Endothelial cell (in vitro differentiated cells): ENCODE data around the gene PLEKHF1. TPM values are rescaled to one million over a fixed set of nuclear protein-coding genes. Genes with fewer than 3 reads are reported as not detected.

ENCODE experiments used
- DNase-seq: peaks from one replicate; pipeline ENCODE4 v3.0.0; 2021; ENCODE audit warnings: low spot score
- H3K27ac Mint-ChIP-seq: one replicate; pipeline ENCODE4 v1.8.0; 2021; ENCODE audit warnings: mixed read lengths, inconsistent platforms; ENCODE audit not compliant: unreplicated experiment
- H3K27me3 Mint-ChIP-seq: one replicate; pipeline ENCODE4 v1.8.0; 2021; ENCODE audit warnings: mild to moderate bottlenecking, moderate library complexity, mixed read lengths, inconsistent platforms; ENCODE audit not compliant: unreplicated experiment
- H3K36me3 Mint-ChIP-seq: one replicate; pipeline ENCODE4 v1.8.0; 2021; ENCODE audit warnings: mild to moderate bottlenecking, low read depth, mixed read lengths, inconsistent platforms; ENCODE audit not compliant: unreplicated experiment
- H3K4me1 Mint-ChIP-seq: one replicate; pipeline ENCODE4 v1.8.0; 2021; ENCODE audit warnings: mild to moderate bottlenecking, mixed read lengths, inconsistent platforms; ENCODE audit not compliant: unreplicated experiment
- H3K4me3 Mint-ChIP-seq: one replicate; pipeline ENCODE4 v1.8.0; 2021; ENCODE audit warnings: mild to moderate bottlenecking, mixed read lengths, inconsistent platforms; ENCODE audit not compliant: unreplicated experiment
- H3K9me3 Mint-ChIP-seq: one replicate; pipeline ENCODE4 v1.8.0; 2021; ENCODE audit warnings: mixed read lengths, inconsistent platforms; ENCODE audit not compliant: unreplicated experiment
- total RNA-seq: library from RNA; stranded (reverse); fragmentation: NEBNext Ultra II Directional; extraction: Animal tissue kit (Norgen Biotek cat#: 25700); gene quantifications from one replicate; pipeline ENCODE4 v1.2.1, GENCODE V29; 2021; ENCODE audit not compliant: unreplicated experiment
- TF ChIP-seq, protein P1 (sequence below): fragments of 200-600 bp; sonication (generic); IDR thresholded peaks from one replicate; pipeline ENCODE4 v1.5.0; 2021; ENCODE audit warnings: antibody characterized with exemption; ENCODE audit not compliant: unreplicated experiment

Gene PLEKHF1
- total RNA-seq, 1 donor from 2014 or later = 0.77 TPM

DNA sequence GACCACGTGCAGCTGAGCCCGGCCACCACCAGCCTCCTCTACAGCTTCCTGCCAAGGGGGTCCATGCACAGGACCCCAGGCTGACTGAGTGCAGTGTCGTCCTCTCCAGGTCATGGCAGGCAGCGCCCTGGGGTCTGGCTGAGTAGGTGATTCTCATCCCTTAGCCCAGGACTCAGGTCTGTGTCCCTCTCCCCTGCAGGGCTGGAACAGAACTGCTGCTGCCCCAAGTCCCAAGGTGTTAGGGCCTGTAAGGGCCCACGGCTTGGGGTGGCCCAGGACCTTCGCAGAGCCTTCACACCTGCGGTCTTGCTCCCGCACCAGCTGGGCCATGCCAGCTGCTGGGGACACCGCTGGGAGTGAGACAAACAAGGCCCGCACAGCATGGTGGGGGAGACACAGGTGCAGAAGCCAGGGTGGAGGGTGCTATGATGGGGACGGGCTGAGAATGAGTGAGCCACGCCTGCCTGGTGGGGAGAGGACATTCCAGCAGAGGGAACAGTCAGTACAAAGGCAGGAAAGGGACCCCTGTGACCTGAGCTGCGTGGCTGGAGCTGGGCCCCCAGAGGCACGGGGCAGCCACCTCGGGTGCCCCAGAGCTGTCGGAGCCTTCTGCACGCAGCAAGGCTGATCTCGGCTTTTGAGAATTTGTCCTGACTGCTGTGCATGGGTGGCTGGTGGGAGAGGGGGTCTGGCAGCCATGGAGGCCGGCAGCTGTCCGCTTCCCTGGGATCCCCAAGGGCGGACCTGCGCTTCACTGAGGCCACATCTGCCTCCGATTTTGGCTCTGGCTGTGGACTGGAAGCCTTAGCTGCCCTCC lies 11.9 kb downstream of the PLEKHF1 start:
- H3K36me3 Mint-ChIP-seq = no peaks in the 10 kb centered on the region
- TF ChIP-seq, protein P1, sequence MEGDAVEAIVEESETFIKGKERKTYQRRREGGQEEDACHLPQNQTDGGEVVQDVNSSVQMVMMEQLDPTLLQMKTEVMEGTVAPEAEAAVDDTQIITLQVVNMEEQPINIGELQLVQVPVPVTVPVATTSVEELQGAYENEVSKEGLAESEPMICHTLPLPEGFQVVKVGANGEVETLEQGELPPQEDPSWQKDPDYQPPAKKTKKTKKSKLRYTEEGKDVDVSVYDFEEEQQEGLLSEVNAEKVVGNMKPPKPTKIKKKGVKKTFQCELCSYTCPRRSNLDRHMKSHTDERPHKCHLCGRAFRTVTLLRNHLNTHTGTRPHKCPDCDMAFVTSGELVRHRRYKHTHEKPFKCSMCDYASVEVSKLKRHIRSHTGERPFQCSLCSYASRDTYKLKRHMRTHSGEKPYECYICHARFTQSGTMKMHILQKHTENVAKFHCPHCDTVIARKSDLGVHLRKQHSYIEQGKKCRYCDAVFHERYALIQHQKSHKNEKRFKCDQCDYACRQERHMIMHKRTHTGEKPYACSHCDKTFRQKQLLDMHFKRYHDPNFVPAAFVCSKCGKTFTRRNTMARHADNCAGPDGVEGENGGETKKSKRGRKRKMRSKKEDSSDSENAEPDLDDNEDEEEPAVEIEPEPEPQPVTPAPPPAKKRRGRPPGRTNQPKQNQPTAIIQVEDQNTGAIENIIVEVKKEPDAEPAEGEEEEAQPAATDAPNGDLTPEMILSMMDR = no peak
- H3K27me3 Mint-ChIP-seq = peaks cover 5% of the 10 kb centered on the region
- no peaks in the 10 kb centered on the region for H3K4me1 Mint-ChIP-seq
- no peak for DNase-seq
- H3K4me3 Mint-ChIP-seq = no peak overlapping the region
- no peak overlapping the region for H3K27ac Mint-ChIP-seq
- H3K9me3 Mint-ChIP-seq = no peaks in the 10 kb centered on the region

DNA sequence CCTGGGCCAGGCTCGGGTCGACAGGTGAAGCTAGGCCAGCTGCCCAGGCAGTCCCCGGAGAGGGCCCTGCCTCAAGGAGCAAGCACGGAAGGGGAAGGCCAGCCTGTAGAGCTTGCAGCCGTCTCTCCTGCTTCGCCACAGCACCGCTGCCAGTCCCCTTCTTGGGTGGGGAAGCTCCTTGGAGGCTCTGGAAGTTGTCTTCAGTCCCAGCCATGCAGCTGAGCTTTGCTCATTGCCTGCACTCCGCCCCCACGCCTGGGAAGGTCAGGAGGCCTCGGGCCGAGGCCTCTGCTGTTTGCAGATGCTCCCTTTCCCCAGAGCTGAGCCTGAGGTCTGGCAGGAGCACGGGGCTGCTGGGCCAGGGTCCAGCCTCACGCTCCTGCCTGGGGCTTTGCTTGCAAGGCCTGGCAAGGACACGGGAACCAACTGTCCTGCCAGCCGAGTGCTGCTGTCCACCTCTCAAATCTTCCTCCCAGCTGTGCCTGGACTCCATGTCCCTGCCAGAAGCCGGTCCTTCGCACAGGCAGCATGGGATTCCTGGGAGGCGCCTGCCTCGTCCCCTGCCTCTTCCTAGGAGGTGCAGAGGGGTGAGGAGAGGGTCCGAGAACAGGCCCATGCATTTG lies 13.3 kb downstream of the PLEKHF1 start:
- no peaks in the 10 kb centered on the region for H3K36me3 Mint-ChIP-seq
- no peaks in the 10 kb centered on the region for H3K9me3 Mint-ChIP-seq
- peaks cover 2% of the 10 kb centered on the region for H3K27me3 Mint-ChIP-seq
- TF ChIP-seq, protein P1 = no peak
- no peak for DNase-seq
- H3K4me1 Mint-ChIP-seq = no peaks in the 10 kb centered on the region
- no peak overlapping the region for H3K4me3 Mint-ChIP-seq
- no peak overlapping the region for H3K27ac Mint-ChIP-seq

DNA sequence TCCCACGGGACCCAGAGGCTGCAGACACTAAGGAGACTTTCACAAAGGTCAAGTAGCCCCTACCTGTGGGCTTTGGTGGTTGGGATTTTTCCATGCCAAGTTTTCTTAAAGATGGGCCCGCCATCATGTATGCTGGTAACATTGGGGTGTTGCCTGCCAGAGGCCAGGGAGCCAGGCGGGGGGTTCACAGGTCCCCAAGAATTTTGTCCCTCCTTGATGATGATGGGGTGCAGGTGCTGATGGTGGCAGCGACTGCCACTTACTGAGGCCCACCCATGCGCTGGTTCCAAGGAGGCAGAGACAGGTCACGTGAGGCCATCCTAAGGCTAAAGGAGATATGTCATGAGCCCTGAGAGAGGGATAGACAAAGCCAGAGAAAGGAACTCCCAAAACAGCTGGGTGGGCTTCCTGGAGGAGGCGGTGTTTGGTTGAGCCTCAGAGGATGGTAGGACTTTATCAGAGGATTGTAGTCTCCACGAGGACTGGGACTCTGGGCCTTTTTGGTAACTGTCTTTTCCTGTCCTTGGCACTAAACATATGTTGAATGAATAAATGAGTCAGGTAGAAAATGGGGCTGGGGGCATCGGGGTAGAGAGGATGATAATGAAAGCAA lies 14.4 kb downstream of the PLEKHF1 start:
- H3K4me1 Mint-ChIP-seq = no peaks in the 10 kb centered on the region
- no peak overlapping the region for H3K4me3 Mint-ChIP-seq
- H3K27me3 Mint-ChIP-seq = peaks cover 4% of the 10 kb centered on the region
- H3K36me3 Mint-ChIP-seq = no peaks in the 10 kb centered on the region
- H3K9me3 Mint-ChIP-seq = no peaks in the 10 kb centered on the region
- TF ChIP-seq, protein P1 = no peak
- no peak overlapping the region for H3K27ac Mint-ChIP-seq
- DNase-seq = no peak

DNA sequence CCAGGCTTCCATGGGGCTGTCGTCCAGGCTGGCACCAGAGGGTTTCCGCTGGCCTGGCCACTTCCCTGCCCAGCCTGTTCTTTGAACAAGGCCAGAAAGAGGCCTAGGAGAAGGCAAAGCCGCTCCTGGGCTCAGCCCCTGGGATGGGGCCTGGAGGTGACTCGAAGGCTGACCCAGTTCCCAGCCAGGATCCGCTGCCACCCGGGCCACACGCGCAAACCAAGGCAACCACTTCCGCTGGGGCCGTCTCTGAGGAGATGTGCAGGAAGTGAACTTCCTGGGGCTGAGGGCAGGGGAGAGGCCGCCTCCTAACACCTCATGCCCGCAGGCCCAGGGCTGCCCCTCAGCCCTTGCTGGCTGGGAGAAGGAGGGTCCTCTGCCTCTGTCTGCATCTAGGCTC lies 15.2 kb downstream of the PLEKHF1 start:
- H3K9me3 Mint-ChIP-seq = no peaks in the 10 kb centered on the region
- DNase-seq = no peak
- H3K36me3 Mint-ChIP-seq = no peaks in the 10 kb centered on the region
- H3K27me3 Mint-ChIP-seq = peaks cover 4% of the 10 kb centered on the region
- TF ChIP-seq, protein P1 = no peak
- H3K4me3 Mint-ChIP-seq = no peak overlapping the region
- H3K4me1 Mint-ChIP-seq = no peaks in the 10 kb centered on the region
- H3K27ac Mint-ChIP-seq = no peak overlapping the region

DNA sequence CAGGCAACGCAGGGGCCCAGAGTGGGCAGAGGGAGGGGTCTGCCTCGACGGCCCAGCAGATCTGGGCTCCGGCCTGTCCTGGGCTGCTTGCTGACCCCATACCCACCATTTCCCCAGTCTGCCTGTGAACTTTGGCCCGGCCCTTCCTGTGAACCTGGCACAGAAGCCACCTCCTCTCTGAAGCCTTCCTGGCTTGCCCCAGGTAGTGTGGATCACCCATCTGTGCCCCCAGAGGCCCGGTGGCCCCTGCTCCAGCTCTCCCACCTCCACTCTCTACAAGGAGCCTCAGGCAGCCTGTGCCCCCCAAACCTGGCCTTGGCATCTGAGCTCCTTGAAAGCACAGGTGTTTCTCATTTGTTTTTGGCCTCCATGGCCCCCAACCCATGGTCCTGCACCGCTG lies 15.7 kb downstream of the PLEKHF1 start:
- no peaks in the 10 kb centered on the region for H3K9me3 Mint-ChIP-seq
- peaks cover 4% of the 10 kb centered on the region for H3K27me3 Mint-ChIP-seq
- H3K4me3 Mint-ChIP-seq = no peak overlapping the region
- H3K27ac Mint-ChIP-seq = no peak overlapping the region
- peaks cover under 1% of the 10 kb centered on the region for H3K36me3 Mint-ChIP-seq
- DNase-seq = no peak
- H3K4me1 Mint-ChIP-seq = no peaks in the 10 kb centered on the region
- TF ChIP-seq, protein P1 = no peak
